Heart left ventricle (tissue), 13 donors: Measurements from ENCODE around the gene RSRP1.

ENCODE experiments used
- CTCF ChIP-seq, 12 donors: fragments of 200-600 bp; sonication (generic) in 4 of 12; IDR thresholded peaks; one replicate each; pipeline versions ENCODE4 v1.5.0 to v1.8.0; 2018 to 2022; ENCODE audit warnings: antibody characterized with exemption in 12 of 12, mild to moderate bottlenecking in 5 of 12
- POLR2A ChIP-seq, 2 donors: fragments of 450-650 bp; IDR thresholded peaks; one replicate each; pipeline ENCODE4 v1.6.1; 2017; ENCODE audit warnings: antibody characterized with exemption in 2 of 2, mild to moderate bottlenecking in 2 of 2, moderate library complexity in 2 of 2
- donor health status: ischemic (EF 13 %, LVEDD 7.1; RV severe dilation, severe dysfunction).
- donor health status: DM: no; HTN: yes; CAD: no.
- donor health status: DM: no; HTN: no; CAD: no.
- donor health status: ischemic (EF 25% LVEDD 6.9; RV normal size, moderate dysfunction).
- donor health status: ischemic (EF 25% LVEDD 5.7; RV mildly dilated, moderate dysfunction).
- donor health status: ischemic (EF 35%, LVEDD 5.7; RV mildly dilated, moderate dysfunction).
- donor health status: nonischemic (EF 11% LVEDD 7.7; RV severe dilation, severe dysfunction).
- donor health status: DM: yes; HTN: yes; CAD: no.
- donor health status: PGD.
- donor health status: ischemic (EF 29% LVEDD 5.4; RV normal size, mild dysfunction).
- donor health status: nonischemic (EF 23%, LVEDD 6.1; RV moderate dilation, normal function).

DNA sequence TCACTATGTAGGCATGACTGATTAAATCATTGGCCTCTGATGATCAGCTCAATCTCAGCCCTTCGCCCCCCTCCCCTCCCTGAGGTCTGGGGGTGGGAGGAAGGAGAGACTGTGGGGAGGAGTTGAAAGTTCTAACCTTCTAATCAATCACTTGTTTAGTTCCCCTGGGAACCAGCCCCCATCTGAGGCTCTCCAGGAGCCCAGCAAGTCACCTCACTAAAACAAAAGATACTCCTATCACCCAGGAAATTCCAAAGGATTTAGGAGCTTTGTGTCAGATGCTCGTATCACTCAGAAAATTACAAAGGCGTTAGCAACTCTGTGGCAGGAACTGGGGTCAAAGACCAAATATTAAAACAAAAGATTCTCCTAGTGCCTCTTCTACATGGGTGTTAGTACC is 36.5 kb downstream of the RSRP1 start:
- TF ChIP-seq CTCF (IDR thresholded peaks at IDR 0.05), result no peak
- TF ChIP-seq POLR2A (IDR thresholded peaks at IDR 0.05), result no peak
